Limb (tissue), 2 donors: ENCODE data around the gene DAD1.
"Not testable (repeated sequence)": the region's sequence is repeated elsewhere in the genome, so short reads cannot be mapped to it uniquely, and the experiment has no call there.

Experiments
- DNase-seq, 2 donors: peaks; one replicate each; pipeline ENCODE4 v3.0.0-alpha.2; 2016; ENCODE audit errors: extremely low spot score in 2 of 2

DAD1 gene

GRCh38 chr14:22553445-22553844, 35.6 kb downstream of the DAD1 start:
- no peak for DNase-seq

GRCh38 chr14:22552827-22553076, 36.3 kb downstream of the DAD1 start:
- DNase-seq: no peak

GRCh38 chr14:22552001-22552826, 36.8 kb downstream of the DAD1 start:
- no peak for DNase-seq

- DNase-seq: no peak
Measured at GRCh38 chr14:22551605-22551997, 37.4 kb downstream of the DAD1 start.

- no peak for DNase-seq
Measured at GRCh38 chr14:22549981-22550673, 38.9 kb downstream of the DAD1 start.

- no peak for DNase-seq
Measured at GRCh38 chr14:22549324-22549962, 39.6 kb downstream of the DAD1 start.

GRCh38 chr14:22547948-22548750, 40.9 kb downstream of the DAD1 start:
- DNase-seq: no peak

GRCh38 chr14:22547313-22547947, 41.6 kb downstream of the DAD1 start:
- DNase-seq: no peak

GRCh38 chr14:22546722-22547071, 42.3 kb downstream of the DAD1 start:
- no peak for DNase-seq

GRCh38 chr14:22545842-22546721, 42.9 kb downstream of the DAD1 start:
- DNase-seq: no peak

GRCh38 chr14:22544881-22545420, 44.1 kb downstream of the DAD1 start:
- DNase-seq: no peak

- no peak for DNase-seq
Measured at GRCh38 chr14:22544406-22544805, 44.6 kb downstream of the DAD1 start.

GRCh38 chr14:22543570-22544357, 45.3 kb downstream of the DAD1 start:
- not testable (repeated sequence) for DNase-seq

GRCh38 chr14:22542360-22542759, 46.7 kb downstream of the DAD1 start:
- no peak for DNase-seq

- no peak for DNase-seq
Measured at GRCh38 chr14:22541721-22542120, 47.3 kb downstream of the DAD1 start.

GRCh38 chr14:22540811-22541360, 48.1 kb downstream of the DAD1 start:
- DNase-seq: no peak

- no peak for DNase-seq
Measured at GRCh38 chr14:22540293-22540692, 48.7 kb downstream of the DAD1 start.

- DNase-seq: no peak
Measured at GRCh38 chr14:22539831-22540230, 49.2 kb downstream of the DAD1 start.

GRCh38 chr14:22538671-22539228, 50.3 kb downstream of the DAD1 start:
- DNase-seq: no peak
